HG03159 (cell line): Measurements from ENCODE around the gene TP53TG3E.
"Not testable (repeated sequence)": the region's sequence is repeated elsewhere in the genome, so short reads cannot be mapped to it uniquely, and the experiment has no call there.

ENCODE experiments used
- ATAC-seq: cut with Tn5 transposase; IDR thresholded peaks from one replicate; pipeline ENCODE4 v1.9.1; 2021; ENCODE audit warnings: mild to moderate bottlenecking, moderate library complexity; ENCODE audit not compliant: unreplicated experiment

Gene TP53TG3E, protein sequence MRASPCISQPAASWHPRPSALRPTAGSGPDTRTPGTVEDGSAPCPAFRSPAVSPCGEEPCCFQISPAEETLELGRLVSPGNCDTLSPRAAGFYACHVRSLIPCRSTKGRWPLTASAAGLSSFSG

GRCh38 chr16:33304006-33304405, at the start of gene TP53TG3E:
TSS of gene TP53TG3E (plus strand) at chr16:33304306. CDS start at chr16:33304374, 68 bp downstream.
- ATAC-seq, result not testable (repeated sequence)

GRCh38 chr16:33336226-33337012, 32.3 kb downstream of the TP53TG3E start:
- ATAC-seq, result not testable (repeated sequence)

DNA sequence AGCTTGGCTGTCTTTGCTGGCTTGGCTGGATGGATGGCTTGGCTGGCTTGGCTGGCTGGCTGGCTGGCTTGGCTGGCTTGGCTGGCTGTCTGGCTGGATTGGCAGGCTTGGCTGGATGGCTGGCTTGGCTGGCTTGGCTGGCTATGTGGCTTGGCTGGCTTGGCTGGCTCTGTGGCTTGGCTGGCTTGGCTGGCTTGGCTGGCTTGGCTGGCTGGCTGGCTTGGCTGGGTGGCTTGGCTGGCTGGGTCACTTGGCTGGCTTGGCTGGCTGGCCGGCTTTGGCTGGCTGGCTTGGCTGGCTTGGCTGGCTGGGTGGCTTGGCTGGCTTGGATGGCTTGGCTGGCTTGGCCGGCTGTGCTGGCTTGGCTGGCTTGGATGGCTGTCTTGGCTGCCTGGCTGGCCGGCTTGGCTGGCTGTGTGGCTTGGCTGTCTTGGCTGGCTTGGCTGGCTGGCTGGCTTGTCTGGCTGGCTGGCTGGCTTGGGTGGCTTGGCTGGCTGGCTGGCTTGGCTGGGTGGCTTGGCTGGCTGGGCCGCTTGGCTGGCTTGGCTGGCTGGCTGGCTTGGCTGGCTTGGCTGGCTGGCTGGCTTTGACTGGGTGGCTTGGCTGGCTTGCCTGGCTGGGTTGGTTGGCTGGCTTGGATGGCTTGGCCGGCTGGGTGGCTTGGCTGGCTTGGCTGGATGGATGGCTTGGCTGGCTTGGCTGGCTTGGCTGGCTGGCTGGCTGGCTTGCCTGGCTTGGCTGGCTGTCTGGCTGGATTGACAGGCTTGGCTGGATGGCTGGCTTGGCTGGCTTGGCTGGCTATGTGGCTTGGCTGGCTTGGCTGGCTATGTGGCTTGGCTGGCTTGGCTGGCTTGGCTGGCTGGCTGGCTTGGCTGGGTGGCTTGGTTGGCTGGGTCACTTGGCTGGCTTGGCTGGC, 33.8 kb downstream of the TP53TG3E start:
- not testable (repeated sequence) for ATAC-seq

- ATAC-seq, result not testable (repeated sequence)
Measured at GRCh38 chr16:33338543-33338951, 34.4 kb downstream of the TP53TG3E start.

GRCh38 chr16:33339093-33340061, 35.3 kb downstream of the TP53TG3E start:
- ATAC-seq, result not testable (repeated sequence)
